GM06990 (cell line): ENCODE data around the gene C16orf54.
"Not testable (repeated sequence)": the region's sequence is repeated elsewhere in the genome, so short reads cannot be mapped to it uniquely, and the experiment has no call there.

Source experiments
- DNase-seq: peaks from one replicate; pipeline ENCODE4 v3.0.0-alpha.2; 2011; ENCODE audit not compliant: insufficient read length; ENCODE audit errors: extremely low read depth
- H3K27me3 ChIP-seq: replicated peaks from 2 replicates; pipeline ENCODE4 v1.6.0; 2011; ENCODE audit warnings: low read length; ENCODE audit not compliant: control insufficient read depth, insufficient read depth
- H3K36me3 ChIP-seq: 2 replicates; pipeline ENCODE4 v1.5.1; 2011; ENCODE audit warnings: low read length; ENCODE audit not compliant: control insufficient read depth, insufficient read depth
- H3K4me3 ChIP-seq: replicated peaks from 2 replicates; pipeline ENCODE4 v1.5.1; 2011; ENCODE audit warnings: low read depth, mild to moderate bottlenecking, control low read depth, low read length
- CTCF ChIP-seq: IDR thresholded peaks from 2 replicates; pipeline ENCODE4 v1.5.1; 2011; ENCODE audit warnings: low read length, control low read depth, mild to moderate bottlenecking, inconsistent platforms; ENCODE audit not compliant: insufficient read depth, poor library complexity, severe bottlenecking

The C16orf54 gene

GRCh38 chr16:29745853-29746345, at the start of gene C16orf54:
TSS of gene C16orf54 (minus strand) at chr16:29745990. CDS start at chr16:29744951, 1,039 bp downstream.
- Histone ChIP-seq H3K4me3 (peak within 1 kb of the TSS; percentile 67), H3K27me3 (no peaks in the 10 kb centered on the region), H3K36me3 (peaks cover 2% of the 10 kb centered on the region)
- no peak for TF ChIP-seq CTCF
- DNase-seq: peak; percentile 85

GRCh38 chr16:29794231-29794710, 48.5 kb upstream of the C16orf54 start:
- H3K36me3 ChIP-seq: peaks cover 26% of the 10 kb centered on the region
- H3K4me3 ChIP-seq: no peak overlapping the region
- H3K27me3 ChIP-seq: no peaks in the 10 kb centered on the region
- TF ChIP-seq CTCF: no peak
- no peak for DNase-seq

- not testable (repeated sequence) for H3K27me3 ChIP-seq, DNase-seq, H3K4me3 ChIP-seq
- H3K36me3 ChIP-seq: peaks cover 15% of the 10 kb centered on the region
Observed at GRCh38 chr16:29793153-29793552, 47.4 kb upstream of the C16orf54 start.

- Histone ChIP-seq H3K4me3 (peak overlapping the region; percentile 82), H3K36me3 (peaks cover 10% of the 10 kb centered on the region), H3K27me3 (no peaks in the 10 kb centered on the region)
- DNase-seq: no peak
- no peak for TF ChIP-seq CTCF
Observed at GRCh38 chr16:29791845-29792807, 46.3 kb upstream of the C16orf54 start.

GRCh38 chr16:29790949-29791844, 45.4 kb upstream of the C16orf54 start:
- Histone ChIP-seq H3K27me3 (no peaks in the 10 kb centered on the region), H3K36me3 (peaks cover 3% of the 10 kb centered on the region), H3K4me3 (peak overlapping the region; percentile 82)
- DNase-seq: no peak
- no peak for TF ChIP-seq CTCF
